Measurements from ENCODE around the gene PDS5A.

PDS5A gene

DNA sequence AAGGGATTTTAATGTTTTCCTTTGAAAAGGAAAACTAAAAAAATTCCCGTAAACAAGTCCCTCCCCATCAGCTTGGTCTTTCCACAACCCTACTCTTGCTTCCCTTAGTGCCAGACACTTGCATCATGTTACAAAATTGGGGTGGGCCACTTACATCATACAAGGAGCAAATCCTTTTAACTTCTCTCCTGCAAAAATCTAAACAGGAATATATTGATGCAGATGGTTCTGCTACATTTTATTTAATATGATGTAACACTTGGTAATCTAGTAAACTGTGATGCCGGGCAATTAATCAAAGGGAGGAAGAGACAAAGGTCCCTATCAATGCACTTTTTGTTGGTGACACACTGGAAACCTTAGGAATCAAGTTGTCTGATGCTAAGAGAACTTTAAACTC, 154.5 kb downstream of the PDS5A start:
- Histone ChIP-seq H3K27ac (ENCODE audit: extremely low read depth, low read depth, low read length) (no peak overlapping the region), H3K36me3 (ENCODE audit: control insufficient read depth in 2 of 2, insufficient read depth in 1 of 2, low read length in 2 of 2) (peaks cover 0 to 16% of the 10 kb centered on the region in 2 experiments; a peak in 2 of 3 replicates), H3K9me3 (ENCODE audit: control insufficient read depth, insufficient read depth, low read depth, low read length) (no peaks in the 10 kb centered on the region), H3K4me1 (ENCODE audit: control insufficient read depth, insufficient read depth, low read length) (no peaks in the 10 kb centered on the region), H3K4me3 (ENCODE audit: low read depth, low read length) (no peak overlapping the region)
- POLR2A ChIA-PET, result no interaction called here
- CTCF ChIA-PET, result no interaction called here
- TF ChIP-seq, protein P1, sequence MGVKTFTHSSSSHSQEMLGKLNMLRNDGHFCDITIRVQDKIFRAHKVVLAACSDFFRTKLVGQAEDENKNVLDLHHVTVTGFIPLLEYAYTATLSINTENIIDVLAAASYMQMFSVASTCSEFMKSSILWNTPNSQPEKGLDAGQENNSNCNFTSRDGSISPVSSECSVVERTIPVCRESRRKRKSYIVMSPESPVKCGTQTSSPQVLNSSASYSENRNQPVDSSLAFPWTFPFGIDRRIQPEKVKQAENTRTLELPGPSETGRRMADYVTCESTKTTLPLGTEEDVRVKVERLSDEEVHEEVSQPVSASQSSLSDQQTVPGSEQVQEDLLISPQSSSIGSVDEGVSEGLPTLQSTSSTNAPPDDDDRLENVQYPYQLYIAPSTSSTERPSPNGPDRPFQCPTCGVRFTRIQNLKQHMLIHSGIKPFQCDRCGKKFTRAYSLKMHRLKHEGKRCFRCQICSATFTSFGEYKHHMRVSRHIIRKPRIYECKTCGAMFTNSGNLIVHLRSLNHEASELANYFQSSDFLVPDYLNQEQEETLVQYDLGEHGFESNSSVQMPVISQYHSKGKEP (tag by site-specific recombination; IDR thresholded peaks at IDR 0.05), result peak; percentile 25; the same call in 1 of the 2 replicates
- TF ChIP-seq IKZF3 (tag by site-specific recombination; IDR thresholded peaks at IDR 0.05), result peak; percentile 55; the same call in 1 of the 2 replicates
- TF ChIP-seq ZNF292 (tag by site-specific recombination; IDR thresholded peaks at IDR 0.05; ENCODE audit: borderline replicate concordance, low read depth), result no peak
- TF ChIP-seq, protein P2, sequence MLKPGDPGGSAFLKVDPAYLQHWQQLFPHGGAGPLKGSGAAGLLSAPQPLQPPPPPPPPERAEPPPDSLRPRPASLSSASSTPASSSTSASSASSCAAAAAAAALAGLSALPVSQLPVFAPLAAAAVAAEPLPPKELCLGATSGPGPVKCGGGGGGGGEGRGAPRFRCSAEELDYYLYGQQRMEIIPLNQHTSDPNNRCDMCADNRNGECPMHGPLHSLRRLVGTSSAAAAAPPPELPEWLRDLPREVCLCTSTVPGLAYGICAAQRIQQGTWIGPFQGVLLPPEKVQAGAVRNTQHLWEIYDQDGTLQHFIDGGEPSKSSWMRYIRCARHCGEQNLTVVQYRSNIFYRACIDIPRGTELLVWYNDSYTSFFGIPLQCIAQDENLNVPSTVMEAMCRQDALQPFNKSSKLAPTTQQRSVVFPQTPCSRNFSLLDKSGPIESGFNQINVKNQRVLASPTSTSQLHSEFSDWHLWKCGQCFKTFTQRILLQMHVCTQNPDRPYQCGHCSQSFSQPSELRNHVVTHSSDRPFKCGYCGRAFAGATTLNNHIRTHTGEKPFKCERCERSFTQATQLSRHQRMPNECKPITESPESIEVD (tag by site-specific recombination; IDR thresholded peaks at IDR 0.05), result peak; percentile 77
- TF ChIP-seq, protein P3, sequence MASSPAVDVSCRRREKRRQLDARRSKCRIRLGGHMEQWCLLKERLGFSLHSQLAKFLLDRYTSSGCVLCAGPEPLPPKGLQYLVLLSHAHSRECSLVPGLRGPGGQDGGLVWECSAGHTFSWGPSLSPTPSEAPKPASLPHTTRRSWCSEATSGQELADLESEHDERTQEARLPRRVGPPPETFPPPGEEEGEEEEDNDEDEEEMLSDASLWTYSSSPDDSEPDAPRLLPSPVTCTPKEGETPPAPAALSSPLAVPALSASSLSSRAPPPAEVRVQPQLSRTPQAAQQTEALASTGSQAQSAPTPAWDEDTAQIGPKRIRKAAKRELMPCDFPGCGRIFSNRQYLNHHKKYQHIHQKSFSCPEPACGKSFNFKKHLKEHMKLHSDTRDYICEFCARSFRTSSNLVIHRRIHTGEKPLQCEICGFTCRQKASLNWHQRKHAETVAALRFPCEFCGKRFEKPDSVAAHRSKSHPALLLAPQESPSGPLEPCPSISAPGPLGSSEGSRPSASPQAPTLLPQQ (tag by site-specific recombination; IDR thresholded peaks at IDR 0.05), result peak; percentile 34; the same call in 1 of the 2 replicates
- TF ChIP-seq ZNF660 (tag by site-specific recombination; IDR thresholded peaks at IDR 0.05), result 0 out of 2 replicates have a peak, but pooled peaks have one; percentile 53
- no peak for TF ChIP-seq ZNF768 (tag by site-specific recombination; IDR thresholded peaks at IDR 0.05)
- 0 out of 2 replicates have a peak, but pooled peaks have one; percentile 39 for TF ChIP-seq ZEB2 (tag by site-specific recombination; IDR thresholded peaks at IDR 0.05)
- no peak for TF ChIP-seq ZNF530 (tag by site-specific recombination; IDR thresholded peaks at IDR 0.05; ENCODE audit: low read depth)
- TF ChIP-seq, protein P4, sequence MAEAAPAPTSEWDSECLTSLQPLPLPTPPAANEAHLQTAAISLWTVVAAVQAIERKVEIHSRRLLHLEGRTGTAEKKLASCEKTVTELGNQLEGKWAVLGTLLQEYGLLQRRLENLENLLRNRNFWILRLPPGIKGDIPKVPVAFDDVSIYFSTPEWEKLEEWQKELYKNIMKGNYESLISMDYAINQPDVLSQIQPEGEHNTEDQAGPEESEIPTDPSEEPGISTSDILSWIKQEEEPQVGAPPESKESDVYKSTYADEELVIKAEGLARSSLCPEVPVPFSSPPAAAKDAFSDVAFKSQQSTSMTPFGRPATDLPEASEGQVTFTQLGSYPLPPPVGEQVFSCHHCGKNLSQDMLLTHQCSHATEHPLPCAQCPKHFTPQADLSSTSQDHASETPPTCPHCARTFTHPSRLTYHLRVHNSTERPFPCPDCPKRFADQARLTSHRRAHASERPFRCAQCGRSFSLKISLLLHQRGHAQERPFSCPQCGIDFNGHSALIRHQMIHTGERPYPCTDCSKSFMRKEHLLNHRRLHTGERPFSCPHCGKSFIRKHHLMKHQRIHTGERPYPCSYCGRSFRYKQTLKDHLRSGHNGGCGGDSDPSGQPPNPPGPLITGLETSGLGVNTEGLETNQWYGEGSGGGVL (tag by site-specific recombination; IDR thresholded peaks at IDR 0.05), result 0 out of 2 replicates have a peak, but pooled peaks have one; percentile 19
- peak; percentile 53; the same call in 1 of the 2 replicates for TF ChIP-seq KLF16 (tag by site-specific recombination; IDR thresholded peaks at IDR 0.05)
- TF ChIP-seq, protein P5, sequence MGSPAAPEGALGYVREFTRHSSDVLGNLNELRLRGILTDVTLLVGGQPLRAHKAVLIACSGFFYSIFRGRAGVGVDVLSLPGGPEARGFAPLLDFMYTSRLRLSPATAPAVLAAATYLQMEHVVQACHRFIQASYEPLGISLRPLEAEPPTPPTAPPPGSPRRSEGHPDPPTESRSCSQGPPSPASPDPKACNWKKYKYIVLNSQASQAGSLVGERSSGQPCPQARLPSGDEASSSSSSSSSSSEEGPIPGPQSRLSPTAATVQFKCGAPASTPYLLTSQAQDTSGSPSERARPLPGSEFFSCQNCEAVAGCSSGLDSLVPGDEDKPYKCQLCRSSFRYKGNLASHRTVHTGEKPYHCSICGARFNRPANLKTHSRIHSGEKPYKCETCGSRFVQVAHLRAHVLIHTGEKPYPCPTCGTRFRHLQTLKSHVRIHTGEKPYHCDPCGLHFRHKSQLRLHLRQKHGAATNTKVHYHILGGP (tag by site-specific recombination; IDR thresholded peaks at IDR 0.05), result peak; percentile 77
- peak; percentile 27; the same call in 1 of the 2 replicates for TF ChIP-seq ZBTB21 (tag by site-specific recombination; IDR thresholded peaks at IDR 0.05)
- TF ChIP-seq, protein P6, sequence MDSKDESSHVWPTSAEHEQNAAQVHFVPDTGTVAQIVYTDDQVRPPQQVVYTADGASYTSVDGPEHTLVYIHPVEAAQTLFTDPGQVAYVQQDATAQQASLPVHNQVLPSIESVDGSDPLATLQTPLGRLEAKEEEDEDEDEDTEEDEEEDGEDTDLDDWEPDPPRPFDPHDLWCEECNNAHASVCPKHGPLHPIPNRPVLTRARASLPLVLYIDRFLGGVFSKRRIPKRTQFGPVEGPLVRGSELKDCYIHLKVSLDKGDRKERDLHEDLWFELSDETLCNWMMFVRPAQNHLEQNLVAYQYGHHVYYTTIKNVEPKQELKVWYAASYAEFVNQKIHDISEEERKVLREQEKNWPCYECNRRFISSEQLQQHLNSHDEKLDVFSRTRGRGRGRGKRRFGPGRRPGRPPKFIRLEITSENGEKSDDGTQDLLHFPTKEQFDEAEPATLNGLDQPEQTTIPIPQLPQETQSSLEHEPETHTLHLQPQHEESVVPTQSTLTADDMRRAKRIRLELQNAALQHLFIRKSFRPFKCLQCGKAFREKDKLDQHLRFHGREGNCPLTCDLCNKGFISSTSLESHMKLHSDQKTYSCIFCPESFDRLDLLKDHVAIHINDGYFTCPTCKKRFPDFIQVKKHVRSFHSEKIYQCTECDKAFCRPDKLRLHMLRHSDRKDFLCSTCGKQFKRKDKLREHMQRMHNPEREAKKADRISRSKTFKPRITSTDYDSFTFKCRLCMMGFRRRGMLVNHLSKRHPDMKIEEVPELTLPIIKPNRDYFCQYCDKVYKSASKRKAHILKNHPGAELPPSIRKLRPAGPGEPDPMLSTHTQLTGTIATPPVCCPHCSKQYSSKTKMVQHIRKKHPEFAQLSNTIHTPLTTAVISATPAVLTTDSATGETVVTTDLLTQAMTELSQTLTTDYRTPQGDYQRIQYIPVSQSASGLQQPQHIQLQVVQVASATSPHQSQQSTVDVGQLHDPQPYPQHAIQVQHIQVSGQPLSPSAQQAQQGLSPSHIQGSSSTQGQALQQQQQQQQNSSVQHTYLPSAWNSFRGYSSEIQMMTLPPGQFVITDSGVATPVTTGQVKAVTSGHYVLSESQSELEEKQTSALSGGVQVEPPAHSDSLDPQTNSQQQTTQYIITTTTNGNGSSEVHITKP (tag by site-specific recombination; IDR thresholded peaks at IDR 0.05), result peak; percentile 73
- peak; percentile 51; the same call in 1 of the 2 replicates for TF ChIP-seq ZBTB17 (tag by site-specific recombination; IDR thresholded peaks at IDR 0.05)
- peak; percentile 12; the same call in 1 of the 2 replicates for TF ChIP-seq FEZF1 (tag by site-specific recombination; IDR thresholded peaks at IDR 0.05)
- no peak for TF ChIP-seq ZBTB1 (tag by site-specific recombination; IDR thresholded peaks at IDR 0.05)
- TF ChIP-seq, protein P7, sequence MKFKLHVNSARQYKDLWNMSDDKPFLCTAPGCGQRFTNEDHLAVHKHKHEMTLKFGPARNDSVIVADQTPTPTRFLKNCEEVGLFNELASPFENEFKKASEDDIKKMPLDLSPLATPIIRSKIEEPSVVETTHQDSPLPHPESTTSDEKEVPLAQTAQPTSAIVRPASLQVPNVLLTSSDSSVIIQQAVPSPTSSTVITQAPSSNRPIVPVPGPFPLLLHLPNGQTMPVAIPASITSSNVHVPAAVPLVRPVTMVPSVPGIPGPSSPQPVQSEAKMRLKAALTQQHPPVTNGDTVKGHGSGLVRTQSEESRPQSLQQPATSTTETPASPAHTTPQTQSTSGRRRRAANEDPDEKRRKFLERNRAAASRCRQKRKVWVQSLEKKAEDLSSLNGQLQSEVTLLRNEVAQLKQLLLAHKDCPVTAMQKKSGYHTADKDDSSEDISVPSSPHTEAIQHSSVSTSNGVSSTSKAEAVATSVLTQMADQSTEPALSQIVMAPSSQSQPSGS (tag by site-specific recombination; IDR thresholded peaks at IDR 0.05; ENCODE audit: low read depth), result 0 out of 2 replicates have a peak, but pooled peaks have one; percentile 45
